ENCODE data around the gene PCP4L1.
A peak's percentile ranks its signal among the peaks of the same experiment; 100 is the strongest.

The PCP4L1 gene

DNA sequence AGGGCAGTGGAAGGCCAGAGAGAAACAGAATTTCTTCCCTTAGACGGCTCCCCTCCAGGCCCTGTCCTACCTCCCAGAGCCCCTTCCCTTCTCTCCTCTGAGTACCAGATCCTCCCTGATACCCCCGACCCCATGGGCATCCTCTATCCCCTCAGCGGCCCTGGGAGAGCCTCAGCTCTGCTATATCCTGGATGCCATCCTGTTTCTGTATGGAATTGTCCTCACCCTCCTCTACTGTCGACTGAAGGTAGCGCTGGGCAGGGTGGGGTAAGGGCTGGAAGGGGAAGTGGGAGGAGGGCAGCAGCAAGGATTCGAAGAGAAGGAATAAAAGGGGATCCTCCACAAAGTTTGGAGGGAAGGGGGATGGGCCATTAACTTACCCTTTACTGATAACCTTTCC lies 40.7 kb upstream of the PCP4L1 start:
- Histone ChIP-seq H3K4me3 (ENCODE audit: low read depth, low read length) (no peak overlapping the region), H3K27ac (peak overlapping the region; percentile 86), H3K36me3 (replicated peaks) (peaks cover 26% of the 10 kb centered on the region), H3K27me3 (replicated peaks) (no peaks in the 10 kb centered on the region)
- in situ Hi-C loops (cut with HindIII; ENCODE audit: low pct_ligation_motif_present, low sequenced_read_pairs), result loop anchor here (25.0 kb wide), 1 partner anchor 169 kb away; no protein-coding TSS in a partner anchor
- TF ChIP-seq, protein P1, sequence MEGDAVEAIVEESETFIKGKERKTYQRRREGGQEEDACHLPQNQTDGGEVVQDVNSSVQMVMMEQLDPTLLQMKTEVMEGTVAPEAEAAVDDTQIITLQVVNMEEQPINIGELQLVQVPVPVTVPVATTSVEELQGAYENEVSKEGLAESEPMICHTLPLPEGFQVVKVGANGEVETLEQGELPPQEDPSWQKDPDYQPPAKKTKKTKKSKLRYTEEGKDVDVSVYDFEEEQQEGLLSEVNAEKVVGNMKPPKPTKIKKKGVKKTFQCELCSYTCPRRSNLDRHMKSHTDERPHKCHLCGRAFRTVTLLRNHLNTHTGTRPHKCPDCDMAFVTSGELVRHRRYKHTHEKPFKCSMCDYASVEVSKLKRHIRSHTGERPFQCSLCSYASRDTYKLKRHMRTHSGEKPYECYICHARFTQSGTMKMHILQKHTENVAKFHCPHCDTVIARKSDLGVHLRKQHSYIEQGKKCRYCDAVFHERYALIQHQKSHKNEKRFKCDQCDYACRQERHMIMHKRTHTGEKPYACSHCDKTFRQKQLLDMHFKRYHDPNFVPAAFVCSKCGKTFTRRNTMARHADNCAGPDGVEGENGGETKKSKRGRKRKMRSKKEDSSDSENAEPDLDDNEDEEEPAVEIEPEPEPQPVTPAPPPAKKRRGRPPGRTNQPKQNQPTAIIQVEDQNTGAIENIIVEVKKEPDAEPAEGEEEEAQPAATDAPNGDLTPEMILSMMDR (IDR thresholded peaks at IDR 0.05; ENCODE audit: low read depth, low read length, missing control alignments), result no peak
- no peak for DNase-seq

DNA sequence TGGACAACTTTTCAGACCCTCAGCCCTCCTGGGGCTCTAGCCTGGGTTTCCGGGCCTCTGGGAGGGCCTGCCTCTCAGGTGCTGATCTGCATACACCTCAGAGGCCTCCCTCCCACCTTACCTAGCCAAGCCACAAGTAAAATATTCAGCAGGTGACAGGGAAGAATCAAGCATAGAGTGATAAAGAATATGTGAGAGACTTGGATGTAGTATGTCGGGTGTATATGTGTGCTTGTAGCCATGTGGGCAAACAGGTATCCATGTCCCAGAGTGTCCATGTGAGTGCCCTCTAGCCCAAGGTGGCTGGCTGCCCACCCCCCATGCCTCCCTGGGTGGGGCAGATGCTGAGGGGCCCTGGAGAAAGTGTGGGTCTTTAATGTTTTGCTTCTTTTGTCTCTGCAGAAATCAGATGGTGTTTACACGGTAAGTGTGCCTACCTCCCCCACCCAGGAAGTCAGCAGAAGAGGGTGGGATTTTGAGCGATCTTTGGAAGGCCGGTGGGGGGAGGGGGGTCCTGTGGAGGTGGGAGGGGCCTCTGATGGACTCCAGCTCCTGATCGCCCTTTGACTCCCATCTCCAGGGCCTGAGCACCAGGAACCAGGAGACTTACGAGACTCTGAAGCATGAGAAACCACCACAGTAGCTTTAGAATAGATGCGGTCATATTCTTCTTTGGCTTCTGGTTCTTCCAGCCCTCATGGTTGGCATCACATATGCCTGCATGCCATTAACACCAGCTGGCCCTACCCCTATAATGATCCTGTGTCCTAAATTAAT lies 40.1 kb upstream of the PCP4L1 start:
- DNase-seq, result no peak
- TF ChIP-seq, protein P1 (IDR thresholded peaks at IDR 0.05; ENCODE audit: low read depth, low read length, missing control alignments), result no peak
- no peaks in the 10 kb centered on the region for H3K27me3 ChIP-seq (replicated peaks)
- H3K36me3 ChIP-seq (replicated peaks), result peaks cover 19% of the 10 kb centered on the region
- H3K27ac ChIP-seq, result no peak overlapping the region
- in situ Hi-C loops (cut with HindIII; ENCODE audit: low pct_ligation_motif_present, low sequenced_read_pairs), result loop anchor here (25.0 kb wide), 1 partner anchor 169 kb away; no protein-coding TSS in a partner anchor
- H3K4me3 ChIP-seq (ENCODE audit: low read depth, low read length), result no peak overlapping the region

DNA sequence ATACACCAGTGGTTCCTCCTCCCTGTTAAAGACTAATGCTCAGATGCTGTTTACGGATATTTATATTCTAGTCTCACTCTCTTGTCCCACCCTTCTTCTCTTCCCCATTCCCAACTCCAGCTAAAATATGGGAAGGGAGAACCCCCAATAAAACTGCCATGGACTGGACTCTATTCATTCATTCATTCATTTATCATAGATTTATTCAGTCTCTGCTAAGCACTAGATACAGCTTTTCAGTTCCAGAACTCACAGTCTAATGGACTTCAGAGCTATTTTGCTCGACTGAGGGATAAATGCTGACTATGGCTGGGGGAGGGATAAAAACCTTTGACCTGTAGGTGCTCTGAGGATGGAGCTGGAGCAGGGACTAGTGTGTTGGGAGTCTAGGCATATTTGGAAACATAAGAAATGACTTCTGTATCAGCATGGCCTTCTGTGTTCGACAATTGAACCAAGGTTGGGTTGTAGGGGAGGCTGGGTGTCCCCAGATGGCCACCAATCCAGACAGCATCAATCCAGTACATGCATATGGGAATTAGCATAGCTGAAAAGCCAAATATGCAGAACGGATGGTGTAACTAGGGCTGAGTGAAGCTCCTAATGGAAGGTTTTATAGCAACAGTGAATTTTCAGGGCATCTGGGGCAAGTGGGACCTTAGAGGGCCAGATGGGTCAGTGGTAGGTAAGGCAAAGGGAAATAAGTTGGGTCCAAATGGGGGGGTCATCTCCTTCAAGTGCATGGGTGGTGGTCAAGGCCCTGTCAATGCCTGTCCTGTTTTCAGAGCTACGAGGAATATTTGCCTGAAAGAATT lies 39.3 kb upstream of the PCP4L1 start:
- H3K27ac ChIP-seq, result no peak overlapping the region
- DNase-seq, result no peak
- peaks cover 11% of the 10 kb centered on the region for H3K36me3 ChIP-seq (replicated peaks)
- TF ChIP-seq, protein P1 (IDR thresholded peaks at IDR 0.05; ENCODE audit: low read depth, low read length, missing control alignments), result no peak
- in situ Hi-C loops (cut with HindIII; ENCODE audit: low pct_ligation_motif_present, low sequenced_read_pairs), result loop anchor here (25.0 kb wide), 1 partner anchor 168 kb away; no protein-coding TSS in a partner anchor
- H3K4me3 ChIP-seq (ENCODE audit: low read depth, low read length), result no peak overlapping the region
- no peaks in the 10 kb centered on the region for H3K27me3 ChIP-seq (replicated peaks)

DNA sequence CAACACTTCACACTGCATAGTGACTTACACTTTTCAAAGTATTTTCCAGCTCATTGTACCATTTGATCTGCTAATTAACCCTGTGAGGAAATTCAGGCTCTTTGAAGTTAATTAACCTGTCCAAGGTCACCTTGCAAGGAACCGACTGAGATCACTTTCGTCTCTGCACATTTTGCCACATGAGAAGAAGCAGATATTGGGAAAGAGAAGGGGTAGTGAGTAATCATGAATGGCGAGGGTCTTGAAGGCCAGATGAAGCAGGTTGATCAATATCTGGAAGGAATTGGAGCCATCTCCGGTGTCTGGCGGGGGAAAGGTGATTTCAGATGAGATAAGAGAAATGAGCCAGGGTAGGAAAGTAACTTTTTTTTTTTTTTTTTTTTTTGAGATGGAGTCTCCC lies 38.5 kb upstream of the PCP4L1 start:
- in situ Hi-C loops (cut with HindIII; ENCODE audit: low pct_ligation_motif_present, low sequenced_read_pairs), result loop anchor here (25.0 kb wide), 1 partner anchor 167 kb away; no protein-coding TSS in a partner anchor
- Histone ChIP-seq H3K27me3 (replicated peaks) (no peaks in the 10 kb centered on the region), H3K27ac (no peak overlapping the region), H3K36me3 (replicated peaks) (peaks cover 5% of the 10 kb centered on the region), H3K4me3 (ENCODE audit: low read depth, low read length) (no peak overlapping the region)
- TF ChIP-seq, protein P1 (IDR thresholded peaks at IDR 0.05; ENCODE audit: low read depth, low read length, missing control alignments), result no peak
- no peak for DNase-seq

DNA sequence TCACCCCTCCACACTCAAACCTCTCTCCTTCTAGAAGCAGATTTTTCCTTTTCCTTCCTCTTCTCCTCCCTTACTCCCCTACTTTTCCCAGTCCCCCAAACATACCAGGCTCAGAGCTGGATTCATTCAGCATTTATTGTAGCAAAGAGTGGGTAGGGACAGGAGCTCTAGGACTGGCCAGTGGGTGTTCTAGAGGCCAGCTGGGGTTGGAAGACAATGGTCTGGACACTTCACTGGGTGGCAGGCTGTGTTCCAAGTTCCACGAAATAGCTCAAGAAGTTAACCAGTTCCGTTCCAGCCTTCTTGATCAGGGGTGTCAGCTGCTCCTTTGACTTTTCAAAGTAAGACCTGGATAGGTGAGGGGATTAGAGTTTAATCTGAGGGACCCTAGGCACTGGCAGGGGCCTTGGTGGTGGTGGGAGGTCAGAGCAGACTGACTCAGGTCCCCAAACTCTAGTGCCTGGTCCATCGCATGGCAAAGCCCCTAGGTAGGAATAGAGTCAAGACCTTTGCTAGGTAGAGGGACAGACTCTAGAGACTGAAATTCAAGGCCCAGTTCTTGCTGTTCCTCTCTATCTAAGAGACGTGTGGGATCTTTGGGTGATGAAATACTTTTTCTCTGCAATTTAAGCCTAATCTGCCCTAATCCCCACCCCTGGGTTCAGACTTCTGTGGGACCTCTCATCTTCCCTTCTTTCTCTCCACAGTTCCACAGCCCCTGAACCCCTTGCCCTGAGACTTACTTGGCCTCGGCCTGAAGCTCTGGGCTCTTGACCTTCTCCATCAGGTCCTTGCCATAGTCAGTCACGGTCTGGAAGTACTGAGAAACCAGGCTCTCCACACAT lies 36.1 kb upstream of the PCP4L1 start:
- Histone ChIP-seq H3K27me3 (replicated peaks) (no peaks in the 10 kb centered on the region), H3K27ac (no peak overlapping the region), H3K4me3 (ENCODE audit: low read depth, low read length) (no peak overlapping the region), H3K36me3 (replicated peaks) (no peaks in the 10 kb centered on the region)
- in situ Hi-C loops (cut with HindIII; ENCODE audit: low pct_ligation_motif_present, low sequenced_read_pairs), result loop anchor here (25.0 kb wide), 1 partner anchor 165 kb away; no protein-coding TSS in a partner anchor
- no peak for DNase-seq
- TF ChIP-seq, protein P1 (IDR thresholded peaks at IDR 0.05; ENCODE audit: low read depth, low read length, missing control alignments), result no peak

Data from brain microvascular endothelial cell (primary cell).